HG02678 (cell line): Measurements from ENCODE around the gene PCDHA5.
"Not testable (repeated sequence)": the region's sequence is repeated elsewhere in the genome, so short reads cannot be mapped to it uniquely, and the experiment has no call there.

Experiments
- ATAC-seq: cut with Tn5 transposase; IDR thresholded peaks from one replicate; pipeline ENCODE4 v1.9.1; 2021; ENCODE audit warnings: mild to moderate bottlenecking, moderate library complexity; ENCODE audit not compliant: unreplicated experiment

Gene PCDHA5

DNA sequence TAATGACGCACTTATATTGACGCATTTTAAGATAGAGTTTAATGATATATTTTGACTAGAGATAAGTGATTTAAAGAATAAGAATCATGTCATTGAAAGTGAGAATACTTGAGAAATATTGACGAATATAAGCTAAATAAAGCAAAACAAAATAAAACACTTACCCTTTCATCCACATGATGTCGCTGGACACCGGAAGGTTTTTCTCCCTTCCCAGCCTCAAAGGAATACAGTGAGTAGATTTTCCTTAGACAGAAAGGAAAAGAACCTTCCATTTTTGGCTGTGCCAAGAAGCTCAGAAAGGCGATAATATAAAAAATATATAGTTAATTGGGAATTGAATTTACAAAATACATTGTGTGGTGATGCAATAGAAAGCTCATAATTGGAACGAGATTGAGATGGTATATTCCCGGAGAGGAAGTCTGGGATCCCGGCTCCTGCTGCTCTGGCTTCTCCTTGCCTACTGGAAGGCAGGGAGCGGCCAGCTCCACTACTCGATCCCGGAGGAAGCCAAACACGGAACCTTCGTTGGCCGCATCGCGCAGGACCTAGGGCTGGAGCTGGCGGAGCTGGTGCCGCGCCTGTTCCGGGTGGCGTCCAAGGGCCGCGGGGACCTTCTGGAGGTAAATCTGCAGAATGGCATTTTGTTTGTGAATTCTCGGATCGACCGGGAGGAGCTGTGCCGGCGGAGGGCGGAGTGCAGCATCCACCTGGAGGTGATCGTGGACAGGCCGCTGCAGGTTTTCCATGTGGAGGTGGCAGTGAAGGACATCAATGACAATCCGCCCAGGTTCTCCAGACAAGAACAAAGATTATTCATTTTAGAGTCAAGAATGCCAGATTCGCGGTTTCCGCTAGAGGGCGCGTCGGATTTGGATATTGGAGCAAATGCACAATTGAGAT is at the start of gene PCDHA5:
Gene PCDHA5, plus strand, starts transcription at position 239 of the 906 bp plus-strand sequence.
- ATAC-seq = no peak

DNA sequence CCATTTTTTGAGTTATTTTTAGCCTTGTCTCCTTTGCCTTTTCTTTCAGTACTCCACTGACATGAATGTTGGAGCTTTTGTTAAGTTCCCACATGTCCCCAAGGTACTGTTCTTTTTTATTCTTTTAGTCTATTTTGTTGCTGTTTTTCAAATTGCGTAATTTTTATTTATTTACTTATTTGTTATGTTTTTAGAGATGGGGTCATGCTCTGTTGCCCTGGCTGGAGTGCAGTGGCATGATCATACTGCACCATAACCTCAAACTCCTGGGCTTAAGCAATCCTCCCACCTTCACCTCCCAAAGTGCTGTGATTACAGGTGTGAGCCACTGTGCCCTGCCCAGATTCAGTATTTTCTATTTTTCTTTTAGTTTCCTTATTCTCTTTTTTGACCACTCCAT is 40.9 kb upstream of the PCDHA5 start:
- ATAC-seq = no peak

DNA sequence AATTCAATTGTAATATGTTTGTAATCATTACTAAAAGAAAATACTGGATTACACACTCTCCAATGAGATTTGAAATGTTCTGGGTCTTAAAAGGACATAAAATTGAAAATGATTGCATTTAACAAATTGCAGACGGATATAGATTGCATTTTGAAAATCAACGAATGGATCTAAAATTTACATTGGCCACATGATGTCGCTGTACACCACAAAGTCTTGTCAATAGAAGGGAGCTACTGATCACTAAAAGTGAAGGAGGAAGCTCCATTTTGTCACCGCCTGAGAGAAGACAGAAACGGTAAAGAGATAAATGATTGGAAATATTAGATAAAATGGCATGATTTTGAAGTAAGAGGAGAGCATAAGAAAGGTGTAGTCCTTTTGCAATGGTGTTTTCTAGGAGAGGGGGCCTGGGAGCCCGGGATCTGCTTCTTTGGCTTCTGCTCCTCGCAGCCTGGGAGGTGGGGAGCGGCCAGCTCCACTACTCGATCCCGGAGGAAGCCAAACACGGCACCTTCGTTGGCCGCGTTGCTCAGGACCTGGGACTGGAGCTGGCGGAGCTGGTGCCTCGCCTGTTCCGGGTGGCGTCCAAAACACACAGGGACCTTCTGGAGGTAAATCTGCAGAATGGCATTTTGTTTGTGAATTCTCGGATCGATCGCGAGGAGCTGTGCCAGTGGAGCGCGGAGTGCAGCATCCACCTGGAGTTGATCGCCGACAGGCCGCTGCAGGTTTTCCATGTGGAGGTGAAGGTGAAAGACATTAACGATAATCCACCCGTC is 35.3 kb upstream of the PCDHA5 start, which contains the start of gene PCDHA1:
Gene PCDHA1, plus strand, starts transcription at position 236 of the 782 bp plus-strand sequence.
- no peak for ATAC-seq

DNA sequence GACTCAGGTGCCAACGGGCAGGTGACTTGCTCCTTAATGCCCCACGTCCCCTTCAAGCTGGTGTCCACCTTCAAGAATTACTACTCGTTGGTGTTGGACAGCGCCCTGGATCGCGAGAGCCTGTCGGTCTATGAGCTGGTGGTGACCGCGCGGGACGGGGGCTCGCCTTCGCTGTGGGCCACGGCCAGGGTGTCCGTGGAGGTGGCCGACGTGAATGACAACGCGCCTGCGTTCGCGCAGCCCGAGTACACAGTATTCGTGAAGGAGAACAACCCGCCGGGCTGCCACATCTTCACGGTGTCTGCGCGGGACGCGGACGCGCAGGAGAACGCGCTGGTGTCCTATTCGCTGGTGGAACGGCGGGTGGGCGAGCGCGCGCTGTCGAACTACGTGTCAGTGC is 34.0 kb upstream of the PCDHA5 start:
- ATAC-seq = not testable (repeated sequence)

DNA sequence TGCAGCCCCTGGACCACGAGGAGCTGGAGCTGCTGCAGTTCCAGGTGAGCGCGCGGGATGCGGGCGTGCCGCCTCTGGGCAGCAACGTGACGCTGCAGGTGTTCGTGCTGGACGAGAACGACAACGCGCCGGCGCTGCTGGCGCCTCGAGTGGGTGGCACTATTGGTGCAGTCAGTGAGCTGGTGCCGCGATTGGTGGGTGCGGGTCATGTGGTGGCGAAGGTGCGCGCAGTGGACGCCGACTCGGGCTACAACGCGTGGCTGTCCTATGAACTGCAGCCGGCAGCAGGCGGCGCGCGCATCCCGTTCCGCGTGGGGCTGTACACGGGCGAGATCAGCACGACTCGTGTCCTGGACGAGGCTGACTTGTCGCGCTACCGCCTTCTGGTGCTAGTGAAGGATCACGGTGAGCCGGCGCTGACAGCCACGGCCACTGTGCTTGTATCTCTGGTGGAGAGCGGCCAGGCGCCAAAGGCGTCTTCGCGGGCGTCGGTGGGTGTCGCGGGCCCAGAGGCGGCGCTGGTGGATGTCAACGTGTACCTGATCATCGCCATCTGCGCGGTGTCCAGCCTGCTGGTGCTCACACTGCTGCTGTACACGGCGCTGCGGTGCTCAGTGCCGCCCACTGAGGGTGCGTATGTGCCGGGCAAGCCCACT is 33.4 kb upstream of the PCDHA5 start:
- not testable (repeated sequence) for ATAC-seq

DNA sequence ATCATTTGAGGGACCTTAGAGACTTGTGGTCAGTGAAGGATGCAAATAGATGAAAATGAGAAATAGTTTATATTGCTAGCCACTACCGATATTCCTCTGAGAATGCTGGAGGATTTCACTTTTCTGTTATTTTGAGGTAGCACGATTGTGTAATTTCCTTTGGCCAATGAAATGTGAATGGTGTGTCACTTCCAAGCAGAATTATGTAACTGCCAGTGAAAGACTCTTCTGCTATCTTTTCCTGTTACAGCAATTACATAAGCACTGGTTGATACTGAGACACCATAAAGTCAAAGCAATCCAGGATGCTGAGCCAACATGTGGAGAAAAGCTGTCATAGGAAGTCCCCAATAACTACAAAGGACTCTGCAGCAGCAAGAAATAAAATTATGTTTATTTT is 30.3 kb upstream of the PCDHA5 start:
- ATAC-seq = no peak

DNA sequence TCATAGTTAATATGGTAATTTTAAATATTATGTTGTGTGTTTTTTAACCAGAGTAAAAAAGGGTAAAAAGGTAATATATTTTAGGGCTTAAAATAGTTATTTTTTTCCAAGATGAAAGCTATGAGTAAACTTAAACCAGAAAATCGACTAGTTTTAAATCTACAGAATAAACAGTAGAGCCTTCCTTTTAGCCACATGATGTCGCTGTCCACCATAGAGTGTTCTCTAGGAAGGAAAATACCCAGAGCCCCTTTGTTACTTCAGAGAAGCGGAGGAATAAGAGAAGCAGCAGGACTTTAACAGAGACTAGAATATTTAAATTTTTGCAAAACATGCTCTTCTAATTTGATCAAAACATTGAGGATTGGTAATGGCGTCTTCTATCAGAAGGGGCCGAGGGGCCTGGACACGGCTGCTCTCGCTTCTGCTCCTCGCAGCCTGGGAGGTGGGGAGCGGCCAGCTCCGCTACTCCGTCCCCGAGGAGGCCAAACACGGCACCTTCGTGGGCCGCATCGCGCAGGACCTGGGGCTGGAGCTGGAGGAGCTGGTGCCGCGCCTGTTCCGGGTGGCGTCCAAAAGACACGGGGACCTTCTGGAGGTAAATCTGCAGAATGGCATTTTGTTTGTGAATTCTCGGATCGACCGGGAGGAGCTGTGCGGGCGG is 26.7 kb upstream of the PCDHA5 start, which contains the start of gene PCDHA2:
Gene PCDHA2, plus strand, starts transcription at position 258 of the 664 bp plus-strand sequence.
- ATAC-seq = no peak

DNA sequence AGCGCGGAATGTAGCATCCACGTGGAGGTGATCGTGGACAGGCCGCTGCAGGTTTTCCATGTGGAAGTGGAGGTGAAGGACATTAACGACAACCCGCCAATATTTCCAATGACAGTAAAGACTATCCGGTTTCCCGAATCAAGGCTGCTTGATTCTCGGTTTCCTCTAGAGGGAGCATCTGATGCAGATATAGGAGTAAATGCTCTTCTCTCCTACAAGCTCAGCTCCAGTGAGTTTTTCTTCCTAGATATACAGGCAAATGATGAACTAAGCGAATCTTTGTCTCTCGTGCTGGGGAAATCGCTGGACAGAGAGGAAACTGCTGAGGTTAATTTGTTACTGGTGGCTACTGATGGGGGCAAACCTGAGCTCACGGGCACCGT is 26.2 kb upstream of the PCDHA5 start:
- ATAC-seq = no peak

DNA sequence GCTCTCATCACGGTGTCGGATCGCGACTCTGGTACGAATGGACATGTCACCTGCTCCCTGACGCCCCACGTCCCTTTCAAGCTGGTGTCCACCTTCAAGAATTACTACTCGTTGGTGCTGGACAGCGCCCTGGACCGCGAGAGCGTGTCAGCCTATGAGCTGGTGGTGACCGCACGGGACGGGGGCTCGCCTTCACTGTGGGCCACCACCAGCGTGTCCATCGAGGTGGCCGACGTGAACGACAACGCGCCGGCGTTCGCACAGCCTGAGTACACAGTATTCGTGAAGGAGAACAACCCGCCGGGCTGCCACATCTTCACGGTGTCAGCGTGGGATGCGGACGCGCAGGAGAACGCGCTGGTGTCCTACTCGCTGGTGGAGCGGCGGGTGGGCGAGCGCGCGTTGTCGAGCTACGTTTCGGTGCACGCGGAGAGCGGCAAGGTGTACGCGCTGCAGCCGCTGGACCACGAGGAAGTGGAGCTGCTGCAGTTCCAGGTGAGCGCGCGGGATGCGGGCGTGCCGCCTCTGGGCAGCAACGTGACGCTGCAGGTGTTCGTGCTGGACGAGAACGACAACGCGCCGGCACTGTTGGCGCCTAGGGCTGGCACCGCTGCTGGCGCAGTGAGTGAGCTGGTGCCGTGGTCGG is 25.2 kb upstream of the PCDHA5 start:
- not testable (repeated sequence) for ATAC-seq

DNA sequence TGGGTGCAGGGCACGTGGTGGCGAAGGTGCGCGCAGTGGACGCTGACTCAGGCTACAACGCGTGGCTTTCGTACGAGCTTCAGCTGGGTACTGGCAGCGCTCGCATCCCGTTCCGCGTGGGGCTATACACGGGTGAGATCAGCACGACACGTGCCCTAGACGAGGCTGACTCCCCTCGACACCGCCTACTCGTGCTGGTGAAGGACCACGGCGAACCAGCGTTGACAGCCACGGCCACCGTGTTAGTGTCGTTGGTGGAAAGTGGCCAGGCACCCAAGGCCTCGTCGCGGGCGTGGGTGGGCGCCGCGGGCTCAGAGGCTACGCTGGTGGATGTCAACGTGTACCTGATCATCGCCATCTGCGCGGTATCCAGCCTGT is 24.7 kb upstream of the PCDHA5 start:
- no peak for ATAC-seq

DNA sequence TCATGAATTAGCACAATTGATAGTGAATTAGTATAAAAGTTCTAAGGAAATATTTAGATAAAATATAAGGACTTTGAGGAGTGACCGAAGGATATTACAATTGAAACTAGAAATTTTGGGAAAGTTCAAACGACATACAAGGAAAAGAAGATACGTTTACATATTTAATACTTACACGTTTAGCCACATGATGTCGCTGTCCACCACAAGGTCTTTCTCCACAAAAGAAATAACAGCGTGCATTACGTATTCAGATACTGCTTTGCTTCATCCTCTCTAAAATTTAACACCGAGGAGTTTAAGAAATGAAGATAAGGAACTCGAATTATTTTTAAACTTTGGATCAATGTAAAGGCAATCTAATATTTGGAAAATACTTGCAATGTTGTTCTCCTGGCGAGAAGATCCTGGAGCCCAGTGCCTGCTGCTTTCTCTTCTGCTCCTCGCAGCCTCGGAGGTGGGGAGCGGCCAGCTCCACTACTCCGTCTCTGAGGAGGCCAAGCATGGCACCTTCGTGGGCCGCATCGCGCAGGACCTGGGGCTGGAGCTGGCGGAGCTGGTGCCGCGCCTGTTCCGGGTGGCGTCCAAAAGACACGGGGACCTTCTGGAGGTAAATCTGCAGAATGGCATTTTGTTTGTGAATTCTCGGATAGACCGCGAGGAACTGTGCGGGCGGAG is 20.5 kb upstream of the PCDHA5 start, which contains the start of gene PCDHA3:
Gene PCDHA3, plus strand, starts transcription at position 242 of the 678 bp plus-strand sequence.
- ATAC-seq = no peak

DNA sequence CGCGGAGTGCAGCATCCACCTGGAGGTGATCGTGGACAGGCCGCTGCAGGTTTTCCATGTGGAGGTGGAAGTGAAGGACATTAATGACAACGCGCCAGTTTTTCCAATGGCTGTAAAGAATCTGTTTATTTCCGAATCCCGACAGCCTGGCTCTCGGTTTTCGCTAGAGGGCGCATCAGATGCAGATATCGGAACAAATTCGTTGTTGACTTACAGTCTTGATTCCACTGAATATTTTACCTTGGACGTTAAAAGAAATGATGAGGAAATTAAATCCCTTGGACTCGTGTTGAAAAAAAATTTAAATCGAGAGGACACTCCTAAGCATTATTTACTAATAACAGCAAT is 19.9 kb upstream of the PCDHA5 start:
- no peak for ATAC-seq

DNA sequence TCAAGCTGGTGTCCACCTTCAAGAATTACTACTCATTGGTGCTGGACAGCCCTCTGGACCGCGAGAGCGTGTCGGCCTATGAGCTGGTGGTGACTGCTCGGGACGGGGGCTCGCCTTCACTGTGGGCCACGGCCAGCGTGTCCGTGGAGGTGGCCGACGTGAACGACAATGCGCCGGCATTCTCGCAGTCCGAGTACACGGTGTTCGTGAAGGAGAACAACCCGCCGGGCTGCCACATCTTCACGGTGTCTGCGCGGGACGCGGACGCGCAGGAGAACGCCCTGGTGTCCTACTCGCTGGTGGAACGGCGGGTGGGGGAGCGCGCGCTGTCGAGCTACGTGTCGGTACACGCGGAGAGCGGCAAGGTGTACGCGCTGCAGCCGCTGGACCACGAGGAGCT is 19.0 kb upstream of the PCDHA5 start:
- not testable (repeated sequence) for ATAC-seq

DNA sequence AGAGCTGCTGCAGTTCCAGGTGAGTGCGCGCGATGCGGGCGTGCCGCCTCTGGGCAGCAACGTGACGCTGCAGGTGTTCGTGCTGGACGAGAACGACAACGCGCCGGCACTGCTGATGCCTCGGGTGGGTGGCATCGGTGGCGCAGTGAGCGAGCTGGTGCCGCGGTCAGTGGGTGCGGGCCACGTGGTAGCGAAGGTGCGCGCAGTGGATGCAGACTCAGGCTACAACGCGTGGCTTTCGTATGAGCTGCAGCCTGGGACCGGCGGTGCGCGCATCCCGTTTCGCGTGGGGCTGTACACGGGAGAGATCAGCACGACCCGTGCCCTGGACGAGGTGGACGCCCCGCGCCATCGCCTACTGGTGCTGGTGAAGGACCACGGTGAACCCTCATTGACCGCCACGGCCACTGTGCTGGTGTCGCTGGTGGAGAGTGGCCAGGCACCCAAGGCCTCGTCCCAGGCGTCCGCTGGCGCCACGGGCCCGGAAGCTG is 18.6 kb upstream of the PCDHA5 start:
- ATAC-seq = no peak

DNA sequence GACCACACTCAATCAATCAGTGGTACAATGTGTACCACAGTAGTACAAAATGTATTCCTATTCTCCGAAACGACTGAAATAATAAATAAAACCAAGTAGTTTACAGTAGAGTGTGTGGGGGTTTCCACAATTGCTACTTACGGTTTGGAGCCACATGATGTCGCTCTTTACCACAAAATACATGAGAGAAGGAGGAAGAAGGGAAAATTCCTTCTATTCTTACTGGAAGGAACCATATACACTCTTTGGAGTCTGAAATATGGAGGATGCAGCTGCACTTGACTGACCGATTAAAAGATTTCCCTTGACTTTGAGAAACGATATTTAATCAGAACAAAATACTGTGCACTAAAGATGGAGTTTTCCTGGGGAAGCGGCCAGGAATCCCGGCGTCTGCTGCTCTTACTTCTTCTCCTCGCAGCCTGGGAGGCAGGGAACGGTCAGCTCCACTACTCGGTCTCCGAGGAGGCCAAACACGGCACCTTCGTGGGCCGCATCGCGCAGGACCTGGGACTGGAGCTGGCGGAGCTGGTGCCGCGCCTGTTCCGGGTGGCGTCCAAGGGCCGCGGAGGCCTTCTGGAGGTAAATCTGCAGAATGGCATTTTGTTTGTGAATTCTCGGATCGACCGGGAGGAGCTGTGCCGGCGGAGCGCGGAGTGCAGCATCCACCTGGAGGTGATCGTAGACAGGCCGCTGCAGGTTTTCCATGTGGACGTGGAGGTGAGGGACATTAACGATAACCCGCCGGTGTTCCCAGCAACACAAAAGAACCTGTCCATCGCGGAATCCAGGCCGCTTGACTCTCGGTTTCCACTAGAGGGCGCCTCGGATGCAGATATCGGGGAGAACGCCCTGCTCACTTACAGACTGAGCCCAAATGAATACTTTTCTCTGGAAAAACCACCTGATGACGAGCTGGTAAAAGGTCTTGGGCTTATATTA is 14.3 kb upstream of the PCDHA5 start, which contains the start of gene PCDHA4:
Gene PCDHA4, plus strand, starts transcription at position 235 of the 942 bp plus-strand sequence.
- ATAC-seq = no peak

DNA sequence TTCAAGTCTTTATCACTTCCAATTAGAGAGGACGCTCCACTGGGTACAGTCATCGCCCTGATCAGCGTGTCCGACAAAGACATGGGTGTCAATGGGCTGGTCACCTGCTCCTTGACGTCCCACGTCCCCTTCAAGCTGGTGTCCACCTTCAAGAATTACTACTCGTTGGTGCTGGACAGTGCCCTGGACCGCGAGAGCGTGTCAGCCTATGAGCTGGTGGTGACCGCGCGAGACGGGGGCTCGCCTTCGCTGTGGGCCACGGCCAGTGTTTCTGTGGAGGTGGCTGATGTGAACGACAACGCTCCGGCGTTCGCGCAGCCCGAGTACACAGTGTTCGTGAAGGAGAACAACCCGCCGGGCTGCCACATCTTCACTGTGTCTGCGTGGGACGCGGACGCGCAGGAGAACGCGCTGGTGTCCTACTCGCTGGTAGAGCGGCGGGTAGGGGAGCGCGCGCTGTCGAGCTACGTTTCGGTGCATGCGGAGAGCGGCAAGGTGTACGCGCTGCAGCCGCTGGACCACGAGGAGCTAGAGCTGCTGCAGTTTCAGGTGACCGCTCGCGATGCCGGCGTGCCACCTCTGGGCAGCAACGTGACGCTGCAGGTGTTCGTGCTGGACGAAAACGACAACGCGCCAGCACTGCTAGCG is 13.0 kb upstream of the PCDHA5 start:
- not testable (repeated sequence) for ATAC-seq

DNA sequence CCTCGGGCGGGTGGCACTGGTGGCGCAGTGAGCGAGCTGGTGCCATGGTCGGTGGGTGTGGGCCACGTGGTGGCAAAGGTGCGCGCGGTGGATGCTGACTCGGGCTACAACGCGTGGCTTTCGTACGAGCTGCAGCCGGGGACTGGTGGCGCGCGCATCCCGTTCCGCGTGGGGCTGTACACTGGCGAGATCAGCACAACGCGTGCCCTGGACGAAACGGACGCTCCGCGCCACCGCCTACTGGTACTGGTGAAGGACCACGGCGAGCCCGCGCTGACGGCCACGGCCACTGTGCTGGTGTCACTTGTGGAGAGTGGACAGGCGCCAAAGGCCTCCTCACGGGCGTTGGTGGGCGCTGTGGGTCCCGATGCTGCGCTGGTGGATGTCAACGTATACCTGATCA is 12.5 kb upstream of the PCDHA5 start:
- ATAC-seq = no peak

DNA sequence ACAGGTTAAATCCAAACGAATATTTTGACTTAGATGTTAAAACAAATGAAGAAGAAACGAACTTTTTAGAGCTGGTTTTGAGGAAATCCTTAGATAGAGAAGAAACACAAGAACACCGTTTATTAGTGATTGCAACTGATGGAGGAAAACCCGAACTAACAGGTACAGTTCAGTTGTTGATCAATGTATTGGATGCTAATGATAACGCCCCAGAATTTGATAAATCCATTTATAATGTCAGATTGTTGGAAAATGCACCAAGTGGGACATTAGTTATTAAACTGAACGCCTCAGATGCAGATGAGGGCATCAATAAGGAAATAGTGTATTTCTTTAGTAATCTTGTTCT is 842 bp downstream of the PCDHA5 start:
- ATAC-seq = no peak
